Measurements from ENCODE around the gene ATP4A.
A peak's percentile ranks its signal among the peaks of the same experiment; 100 is the strongest.

The ATP4A gene

DNA sequence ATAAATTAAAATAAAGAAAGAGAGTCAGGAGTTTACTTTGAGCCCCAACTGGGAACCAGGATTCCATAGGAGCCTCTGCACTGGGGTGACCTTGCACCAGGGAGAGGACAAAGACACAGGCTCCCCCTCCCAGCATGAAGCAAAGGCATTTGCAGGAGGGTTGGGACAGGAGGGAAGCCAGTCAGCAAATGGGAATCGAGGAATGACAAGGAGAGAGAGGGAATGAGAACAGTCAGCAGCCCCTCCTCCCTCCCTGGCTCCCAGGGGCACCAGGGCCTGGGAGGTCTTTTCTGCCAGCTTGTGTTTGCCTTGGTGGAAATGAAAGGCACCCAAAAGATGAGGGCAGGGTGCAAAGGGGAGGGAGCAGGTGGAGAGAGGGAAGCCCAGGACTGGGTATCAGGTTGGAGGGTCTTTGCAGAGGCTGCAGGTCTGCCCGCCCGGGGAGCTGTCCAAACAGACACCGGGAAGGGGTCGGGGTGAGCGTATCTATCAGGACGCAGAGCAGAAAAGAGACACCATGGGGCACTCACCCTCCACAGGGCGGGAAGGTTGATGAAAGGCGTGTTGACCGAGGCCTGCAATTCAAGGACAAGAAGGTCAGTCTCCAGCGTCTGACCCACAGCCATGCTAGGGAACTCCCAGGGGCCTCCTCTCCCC is 39.1 kb downstream of the ATP4A start:
- DNase-seq (ENCODE audit: low spot score) = no peak

- no peak for DNase-seq (ENCODE audit: low spot score)
Measured at GRCh38 chr19:35522745-35523327, 40.6 kb downstream of the ATP4A start.

DNA sequence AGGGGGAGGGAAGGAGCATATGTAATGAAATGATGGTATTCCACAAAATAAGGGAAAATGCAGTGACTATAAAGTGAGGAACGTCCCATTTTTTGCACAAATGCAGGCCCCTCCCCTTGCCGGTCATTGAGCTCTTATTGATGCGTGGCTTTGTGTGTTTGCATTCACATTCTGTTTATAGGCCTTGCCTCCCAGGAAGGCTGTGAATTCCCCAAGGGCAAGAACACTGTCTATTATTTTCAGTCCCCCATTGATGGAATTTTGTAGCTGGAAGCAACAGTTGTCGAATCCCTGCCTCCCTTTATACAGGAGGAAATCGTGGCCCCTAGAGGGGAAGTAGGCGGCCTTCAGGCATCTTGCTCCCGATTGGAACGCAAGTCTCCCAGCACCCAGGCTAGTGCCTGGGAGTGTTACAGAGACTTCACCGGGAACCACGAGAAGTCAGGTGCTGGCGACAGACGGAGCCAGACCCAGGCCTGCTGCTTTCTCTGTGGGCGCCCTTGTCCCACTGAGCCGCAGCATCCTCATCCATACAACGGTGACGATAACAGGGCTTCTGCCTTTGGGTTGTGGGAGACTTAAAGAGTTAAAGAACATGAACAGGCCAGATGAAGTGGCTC is 42.2 kb downstream of the ATP4A start:
- DNase-seq (ENCODE audit: low spot score) = no peak

DNA sequence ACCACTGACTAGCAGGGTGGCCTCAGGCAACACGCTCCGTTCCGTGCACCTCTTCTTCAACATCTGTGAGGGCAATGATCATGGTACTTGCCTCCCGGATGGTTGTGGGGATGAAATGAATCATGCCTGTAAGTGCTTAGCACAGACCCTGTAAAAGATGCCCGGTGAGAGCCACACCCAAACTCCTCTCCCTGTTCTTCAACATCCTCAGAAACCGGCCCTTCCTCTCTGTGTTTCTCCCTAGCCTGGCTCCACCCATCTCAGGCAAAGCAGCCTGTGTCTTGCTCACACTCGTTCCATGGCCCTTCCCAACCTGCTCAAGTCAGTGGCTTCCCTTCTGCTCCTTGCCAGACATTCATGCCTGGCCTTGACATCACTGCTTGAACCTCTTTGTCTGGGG is 44.2 kb downstream of the ATP4A start:
- no peak for DNase-seq (ENCODE audit: low spot score)

GRCh38 chr19:35518313-35518712 is 45.1 kb downstream of the ATP4A start:
- no peak for DNase-seq (ENCODE audit: low spot score)

DNA sequence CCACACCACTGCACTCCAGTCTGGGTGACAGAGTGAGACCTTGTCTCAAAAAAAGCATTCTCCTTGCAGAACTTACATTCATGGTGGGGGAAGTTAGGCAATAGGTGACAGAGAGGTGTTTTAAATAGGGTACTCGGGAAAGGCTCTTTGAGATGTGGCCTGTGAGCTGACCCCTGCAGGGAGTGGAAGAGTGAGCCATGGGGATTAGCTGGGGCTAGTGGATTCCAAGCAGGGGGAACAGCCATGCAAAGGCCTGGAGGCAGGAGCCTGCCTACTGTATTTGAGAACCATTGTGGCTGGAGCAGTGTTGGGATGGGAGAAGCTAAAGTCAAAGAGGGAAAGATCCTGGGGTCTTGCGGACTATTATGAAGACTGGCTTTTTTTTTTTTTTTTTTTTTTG is 46.1 kb downstream of the ATP4A start:
- no peak for DNase-seq (ENCODE audit: low spot score)

DNA sequence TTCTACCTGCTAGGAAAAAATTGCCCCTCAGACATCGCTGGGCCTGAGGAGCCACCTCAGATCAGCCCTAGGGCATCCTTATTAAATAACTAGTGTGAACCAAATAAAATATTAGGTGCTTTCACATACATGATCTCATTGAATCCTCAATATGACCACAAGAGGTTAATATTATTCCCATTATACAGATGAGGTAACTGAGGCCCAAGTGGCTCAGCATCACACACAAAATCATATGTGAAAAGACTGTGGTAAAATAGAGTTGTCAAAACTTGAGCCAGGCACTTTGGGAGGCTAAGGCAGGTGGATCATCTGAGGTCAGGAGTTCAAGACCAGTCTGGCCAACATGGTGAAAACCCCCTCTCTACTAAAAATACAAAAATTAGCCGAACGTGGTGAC is 47.1 kb downstream of the ATP4A start:
- no peak for DNase-seq (ENCODE audit: low spot score)

GRCh38 chr19:35514282-35514809 is 49.1 kb downstream of the ATP4A start:
- no peak for DNase-seq (ENCODE audit: low spot score)

- DNase-seq (ENCODE audit: low spot score) = no peak
Measured at GRCh38 chr19:35513628-35514281, 49.7 kb downstream of the ATP4A start, which contains the start of gene DMKN. DMKN (minus strand) TSS chr19:35513649; CDS start chr19:35513475, 174 bp downstream.

DNA sequence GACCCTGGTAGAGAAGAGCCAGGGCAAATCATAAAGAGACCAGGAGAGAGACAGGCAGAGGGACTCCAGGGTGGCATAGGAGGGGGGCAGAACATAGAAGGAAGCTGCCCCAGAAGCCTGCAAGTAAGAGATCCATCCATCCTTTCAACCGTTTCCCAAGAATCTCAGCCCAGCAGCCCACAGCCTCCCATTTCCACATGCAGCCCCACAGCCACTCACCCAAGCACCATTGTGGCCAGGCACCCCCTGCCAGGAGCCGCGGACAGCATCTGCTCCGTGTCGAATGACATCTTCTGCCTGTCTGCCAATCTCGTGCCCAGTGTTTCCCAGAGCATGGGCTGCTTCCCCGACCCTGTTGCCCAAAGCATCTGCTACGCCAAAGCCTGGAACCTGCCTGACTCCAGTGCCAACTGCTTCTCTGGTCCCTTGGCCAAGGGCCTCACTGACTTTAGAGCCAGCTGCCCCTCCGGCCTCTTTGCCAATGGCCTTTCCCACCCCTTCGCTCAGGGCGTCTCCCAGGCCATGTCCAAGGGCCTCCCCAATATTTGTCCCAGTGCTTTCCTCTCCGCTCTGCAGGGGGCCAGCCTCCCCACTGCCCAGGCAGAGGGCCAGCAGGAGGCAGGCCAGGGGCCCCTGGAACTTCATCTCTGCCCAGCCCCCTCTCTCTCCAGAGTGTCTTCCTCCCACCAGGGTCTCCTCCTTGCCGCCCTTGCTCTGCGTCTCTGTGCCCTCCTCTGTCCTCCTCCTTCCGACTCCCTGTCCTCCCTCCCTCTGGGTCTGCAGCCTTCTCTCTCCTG is 50.4 kb downstream of the ATP4A start:
- DNase-seq (ENCODE audit: low spot score) = no peak

DNA sequence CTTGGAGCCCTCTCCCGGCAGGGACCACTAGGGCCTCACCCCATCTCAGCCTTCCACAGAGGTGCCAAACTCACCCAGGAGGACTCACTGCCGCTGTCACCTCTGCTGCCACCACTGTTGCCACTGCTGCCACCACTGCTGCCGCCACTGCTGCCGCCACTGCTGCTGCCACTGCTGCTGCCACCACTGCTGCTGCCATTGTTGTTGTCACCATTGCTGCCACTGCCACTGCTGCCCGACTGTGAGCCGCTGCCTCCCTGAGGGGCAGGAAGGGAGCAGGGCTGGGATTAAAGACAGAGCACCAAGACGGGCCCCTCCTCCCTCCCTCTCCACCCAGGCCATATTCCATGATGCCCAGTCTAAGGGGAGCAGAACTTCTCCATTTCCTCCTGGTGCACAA is 52.1 kb downstream of the ATP4A start:
- no peak for DNase-seq (ENCODE audit: low spot score)

DNA sequence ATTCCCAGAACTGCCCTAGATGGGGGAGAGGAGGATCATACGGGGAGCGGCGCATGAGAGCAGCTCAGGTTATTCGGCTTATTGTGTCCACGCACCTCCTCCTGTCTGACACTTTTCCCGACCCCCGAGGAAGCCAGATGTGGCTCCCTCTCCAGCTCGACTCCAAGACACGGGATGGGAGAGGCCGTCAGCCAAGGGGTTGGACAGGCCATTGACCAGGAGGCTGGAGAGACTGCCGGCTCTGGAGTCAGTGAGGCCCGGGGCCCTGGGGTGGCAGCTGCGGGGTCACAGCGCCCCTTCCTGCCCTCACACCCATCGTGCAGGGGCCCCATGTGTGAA is 52.9 kb downstream of the ATP4A start:
- DNase-seq (ENCODE audit: low spot score) = no peak

DNA sequence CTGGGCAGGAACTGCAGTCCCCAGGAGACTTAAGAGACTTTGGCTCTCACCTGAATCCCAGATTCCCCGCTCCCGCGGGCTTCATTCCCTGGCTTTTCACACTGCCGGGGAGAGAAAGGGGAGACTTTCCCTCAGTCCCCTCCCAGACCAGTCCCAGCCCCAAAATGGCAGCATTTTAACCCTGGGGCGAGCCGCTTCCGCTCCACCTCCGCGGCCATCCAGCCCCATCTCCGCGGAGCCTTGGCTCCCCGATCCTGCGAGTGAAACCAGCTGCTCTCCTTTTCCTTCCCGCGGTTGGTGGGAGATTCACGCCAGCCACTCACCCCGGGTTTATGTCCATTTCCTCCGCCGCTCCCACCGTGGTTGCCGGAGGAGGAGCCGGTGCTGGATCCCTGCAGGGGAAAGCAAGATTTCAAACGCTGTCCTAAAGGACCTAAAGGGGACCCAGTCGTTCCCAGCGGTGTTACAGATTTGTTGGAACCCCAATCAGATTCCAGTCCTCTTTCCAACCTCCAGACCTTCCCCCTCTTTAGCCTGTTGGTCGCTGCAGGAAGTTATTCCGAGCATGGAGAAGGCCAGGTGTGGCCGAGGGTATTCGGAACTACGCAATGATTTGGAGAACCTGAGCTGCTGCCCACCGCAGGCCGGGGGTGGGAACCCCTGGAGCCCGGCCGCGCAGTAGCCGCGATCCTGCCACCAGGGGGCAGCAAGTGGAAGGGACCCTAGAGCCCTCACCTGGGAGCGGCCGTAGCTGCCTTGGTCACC is 53.4 kb downstream of the ATP4A start:
- DNase-seq (ENCODE audit: low spot score) = peak; percentile 67

- peak; percentile 35 for DNase-seq (ENCODE audit: low spot score)
Measured at GRCh38 chr19:35509018-35509652, 54.3 kb downstream of the ATP4A start.

GRCh38 chr19:35508129-35508528 is 55.3 kb downstream of the ATP4A start:
- no peak for DNase-seq (ENCODE audit: low spot score)

GRCh38 chr19:35507561-35507960 is 55.9 kb downstream of the ATP4A start:
- DNase-seq (ENCODE audit: low spot score) = no peak

- no peak for DNase-seq (ENCODE audit: low spot score)
Measured at GRCh38 chr19:35506011-35506410, 57.4 kb downstream of the ATP4A start.

GRCh38 chr19:35502751-35503150 is 60.7 kb downstream of the ATP4A start:
- DNase-seq (ENCODE audit: low spot score) = no peak

GRCh38 chr19:35501684-35502083 is 61.8 kb downstream of the ATP4A start:
- no peak for DNase-seq (ENCODE audit: low spot score)

DNA sequence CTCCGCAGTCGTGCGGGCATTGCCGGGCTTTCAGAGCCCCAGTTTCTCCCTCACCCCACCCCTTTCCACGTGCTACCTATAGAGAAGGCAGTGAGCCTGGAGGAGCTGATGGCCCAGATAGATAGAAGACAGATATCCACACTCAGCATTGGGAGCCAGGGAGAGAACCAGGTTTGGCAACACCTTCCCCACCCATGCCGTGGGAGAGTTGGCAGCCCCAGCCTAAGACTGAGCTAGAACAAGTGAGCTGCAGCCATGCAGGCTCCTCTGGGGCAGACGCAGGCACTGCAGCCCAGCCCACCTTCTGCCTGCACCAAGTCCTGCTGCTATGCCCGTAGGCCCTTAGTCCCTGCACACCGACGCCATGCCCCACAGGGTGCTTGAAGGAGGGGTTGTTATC is 62.8 kb downstream of the ATP4A start:
- DNase-seq (ENCODE audit: low spot score) = no peak
